Memory B cell (primary cell): ENCODE results near the gene PALS1.
A peak's percentile ranks its signal among the peaks of the same experiment; 100 is the strongest.

Experiments
- ATAC-seq: fragments of 150-1000 bp; cut with Tn5 transposase; 2 replicates; pipeline ENCODE4 v1.10.0; 2021; ENCODE audit warnings: low read depth, mild to moderate bottlenecking, moderate library complexity
- DNase-seq, 2 donors: peaks; one replicate each; pipeline ENCODE4 v3.0.0; 2022; ENCODE audit warnings: low spot score in 2 of 2
- H3K27ac Mint-ChIP-seq: one replicate; pipeline ENCODE4 v1.8.0; 2022; ENCODE audit warnings: mild to moderate bottlenecking, moderate library complexity, mixed read lengths
- H3K27me3 Mint-ChIP-seq: one replicate; pipeline ENCODE4 v1.8.0; 2022; ENCODE audit warnings: mixed read lengths
- H3K36me3 Mint-ChIP-seq: one replicate; pipeline ENCODE4 v1.8.0; 2022; ENCODE audit warnings: mild to moderate bottlenecking, mixed read lengths
- H3K4me1 Mint-ChIP-seq: one replicate; pipeline ENCODE4 v1.8.0; 2022; ENCODE audit warnings: mixed read lengths
- H3K4me3 Mint-ChIP-seq: one replicate; pipeline ENCODE4 v1.8.0; 2022; ENCODE audit warnings: mild to moderate bottlenecking, moderate library complexity, mixed read lengths
- H3K9me3 Mint-ChIP-seq: one replicate; pipeline ENCODE4 v1.8.0; 2022; ENCODE audit warnings: mixed read lengths

The PALS1 gene

GRCh38 chr14:67239582-67239981 is 1.7 kb upstream of the PALS1 start:
- no peaks in the 10 kb centered on the region for H3K36me3 Mint-ChIP-seq
- DNase-seq: no peak
- H3K27ac Mint-ChIP-seq: no peak overlapping the region
- peaks cover 6% of the 10 kb centered on the region for H3K4me1 Mint-ChIP-seq
- H3K27me3 Mint-ChIP-seq: no peaks in the 10 kb centered on the region
- no peak for ATAC-seq
- no peaks in the 10 kb centered on the region for H3K9me3 Mint-ChIP-seq
- H3K4me3 Mint-ChIP-seq: peak overlapping the region; percentile 93

- ATAC-seq: peak; percentile 0
- H3K27ac Mint-ChIP-seq: no peak overlapping the region
These were observed 885 bp upstream of the PALS1 start for GRCh38 chr14:67240168-67240932.

GRCh38 chr14:67240978-67241410 is 241 bp upstream of the PALS1 start:
- H3K36me3 Mint-ChIP-seq: no peaks in the 10 kb centered on the region
- H3K27me3 Mint-ChIP-seq: no peaks in the 10 kb centered on the region
- peak; percentile 89 for ATAC-seq
- H3K4me1 Mint-ChIP-seq: peaks cover 9% of the 10 kb centered on the region
- DNase-seq: peak; percentile 87 to 88
- H3K4me3 Mint-ChIP-seq: peak overlapping the region; percentile 93
- H3K27ac Mint-ChIP-seq: peak overlapping the region; percentile 79
- H3K9me3 Mint-ChIP-seq: no peaks in the 10 kb centered on the region

More at GRCh38 chr14:67240168-67240932, 885 bp upstream of the PALS1 start:
- no peaks in the 10 kb centered on the region for H3K36me3 Mint-ChIP-seq
- peak overlapping the region; percentile 93 for H3K4me3 Mint-ChIP-seq
- H3K4me1 Mint-ChIP-seq: peaks cover 9% of the 10 kb centered on the region
- DNase-seq: peak in 1 of 2 donors; percentile 20
- no peaks in the 10 kb centered on the region for H3K27me3 Mint-ChIP-seq
- no peaks in the 10 kb centered on the region for H3K9me3 Mint-ChIP-seq

- Mint-ChIP-seq H3K4me1 (peaks cover 9% of the 10 kb centered on the region), H3K36me3 (no peaks in the 10 kb centered on the region), H3K9me3 (no peaks in the 10 kb centered on the region), H3K27ac (peak overlapping the region; percentile 67), H3K4me3 (peak overlapping the region; percentile 93), H3K27me3 (no peaks in the 10 kb centered on the region)
- DNase-seq (no peak), ATAC-seq (no peak)
These were observed 859 bp downstream of the PALS1 start for GRCh38 chr14:67242168-67242420.

- DNase-seq: no peak
- H3K4me1 Mint-ChIP-seq: peaks cover 8% of the 10 kb centered on the region
- no peaks in the 10 kb centered on the region for H3K36me3 Mint-ChIP-seq
- no peaks in the 10 kb centered on the region for H3K9me3 Mint-ChIP-seq
- no peak overlapping the region for H3K27ac Mint-ChIP-seq
- ATAC-seq: no peak
- no peaks in the 10 kb centered on the region for H3K27me3 Mint-ChIP-seq
- no peak overlapping the region for H3K4me3 Mint-ChIP-seq
These were observed 3.9 kb downstream of the PALS1 start for GRCh38 chr14:67245104-67245503.

GRCh38 chr14:67251573-67252226 is 10.5 kb downstream of the PALS1 start:
- H3K36me3 Mint-ChIP-seq: peaks cover 2% of the 10 kb centered on the region
- H3K4me3 Mint-ChIP-seq: no peak overlapping the region
- no peaks in the 10 kb centered on the region for H3K9me3 Mint-ChIP-seq
- no peaks in the 10 kb centered on the region for H3K27me3 Mint-ChIP-seq
- peaks cover 8% of the 10 kb centered on the region for H3K4me1 Mint-ChIP-seq
- no peak for DNase-seq
- H3K27ac Mint-ChIP-seq: no peak overlapping the region
- ATAC-seq: no peak

GRCh38 chr14:67253076-67253635 is 11.9 kb downstream of the PALS1 start:
- DNase-seq (no peak), ATAC-seq (no peak)
- Mint-ChIP-seq H3K4me3 (no peak overlapping the region), H3K27ac (no peak overlapping the region), H3K4me1 (peaks cover 8% of the 10 kb centered on the region), H3K9me3 (no peaks in the 10 kb centered on the region), H3K36me3 (peaks cover 2% of the 10 kb centered on the region), H3K27me3 (no peaks in the 10 kb centered on the region)

- DNase-seq: no peak
- H3K4me1 Mint-ChIP-seq: peaks cover 14% of the 10 kb centered on the region
These were observed 16.7 kb downstream of the PALS1 start for GRCh38 chr14:67257906-67258305.

GRCh38 chr14:67260965-67261364 is 19.7 kb downstream of the PALS1 start:
- H3K9me3 Mint-ChIP-seq: no peaks in the 10 kb centered on the region
- no peak overlapping the region for H3K27ac Mint-ChIP-seq
- no peak for ATAC-seq
- peaks cover 2% of the 10 kb centered on the region for H3K36me3 Mint-ChIP-seq
- H3K27me3 Mint-ChIP-seq: no peaks in the 10 kb centered on the region
- no peak overlapping the region for H3K4me3 Mint-ChIP-seq
- peaks cover 8% of the 10 kb centered on the region for H3K4me1 Mint-ChIP-seq
- no peak for DNase-seq

More at GRCh38 chr14:67257906-67258305, 16.7 kb downstream of the PALS1 start:
- H3K27ac Mint-ChIP-seq: no peak overlapping the region
- ATAC-seq: no peak
- no peaks in the 10 kb centered on the region for H3K27me3 Mint-ChIP-seq
- no peak overlapping the region for H3K4me3 Mint-ChIP-seq
- H3K9me3 Mint-ChIP-seq: no peaks in the 10 kb centered on the region
- H3K36me3 Mint-ChIP-seq: peaks cover 4% of the 10 kb centered on the region

GRCh38 chr14:67263499-67264149 is 22.4 kb downstream of the PALS1 start:
- peaks cover 12% of the 10 kb centered on the region for H3K4me1 Mint-ChIP-seq
- H3K4me3 Mint-ChIP-seq: no peak overlapping the region
- H3K36me3 Mint-ChIP-seq: peaks cover 2% of the 10 kb centered on the region
- no peak overlapping the region for H3K27ac Mint-ChIP-seq
- H3K27me3 Mint-ChIP-seq: no peaks in the 10 kb centered on the region
- DNase-seq (no peak), ATAC-seq (no peak)
- H3K9me3 Mint-ChIP-seq: no peaks in the 10 kb centered on the region

- Mint-ChIP-seq H3K4me1 (peaks cover 14% of the 10 kb centered on the region), H3K27ac (no peak overlapping the region), H3K4me3 (no peak overlapping the region), H3K36me3 (peaks cover under 1% of the 10 kb centered on the region), H3K9me3 (no peaks in the 10 kb centered on the region), H3K27me3 (no peaks in the 10 kb centered on the region)
- no peak for ATAC-seq
- no peak for DNase-seq
These were observed 23.9 kb downstream of the PALS1 start for GRCh38 chr14:67265131-67265530.

GRCh38 chr14:67267576-67268328 is 26.5 kb downstream of the PALS1 start:
- no peaks in the 10 kb centered on the region for H3K27me3 Mint-ChIP-seq
- H3K4me1 Mint-ChIP-seq: peaks cover 8% of the 10 kb centered on the region
- no peak for ATAC-seq
- peak overlapping the region; percentile 37 for H3K27ac Mint-ChIP-seq
- H3K9me3 Mint-ChIP-seq: no peaks in the 10 kb centered on the region
- no peak for DNase-seq
- H3K4me3 Mint-ChIP-seq: no peak overlapping the region
- H3K36me3 Mint-ChIP-seq: peaks cover 13% of the 10 kb centered on the region

GRCh38 chr14:67268426-67269150 is 27.4 kb downstream of the PALS1 start:
- no peak for ATAC-seq
- Mint-ChIP-seq H3K36me3 (peaks cover 17% of the 10 kb centered on the region), H3K4me1 (peaks cover 6% of the 10 kb centered on the region), H3K4me3 (no peak overlapping the region), H3K27ac (peak overlapping the region; percentile 37), H3K27me3 (no peaks in the 10 kb centered on the region), H3K9me3 (no peaks in the 10 kb centered on the region)
- DNase-seq: no peak
